ENCODE results near the gene ZER1. TPM values are rescaled to one million over a fixed set of nuclear protein-coding genes. Genes with fewer than 3 reads are reported as not detected.

ZER1 gene
- total RNA-seq, 1 donor from 2014 or later, result 38.0 TPM

GRCh38 chr9:128818099-128818838, 46.5 kb upstream of the ZER1 start, which contains the start of gene ENDOG:
TSS of gene ENDOG (plus strand) at chr9:128818500. CDS start at chr9:128818685, 185 bp downstream.
- no peaks in the 10 kb centered on the region for H3K4me1 Mint-ChIP-seq (ENCODE audit: low read depth, unreplicated experiment)
- peaks cover 7% of the 10 kb centered on the region for H3K9me3 Mint-ChIP-seq (ENCODE audit: unreplicated experiment)
- peak within 1 kb of the TSS; percentile 90 for H3K4me3 Mint-ChIP-seq (ENCODE audit: unreplicated experiment)
- peaks cover 3% of the 10 kb centered on the region for H3K27me3 Mint-ChIP-seq (ENCODE audit: unreplicated experiment)
- DNase-seq, result peak; percentile 99
- H3K36me3 Mint-ChIP-seq (ENCODE audit: unreplicated experiment), result no peaks in the 10 kb centered on the region
- TF ChIP-seq CTCF (IDR thresholded peaks at IDR 0.05; ENCODE audit: partially characterized antibody, unreplicated experiment), result peak; percentile 96
- H3K27ac Mint-ChIP-seq (ENCODE audit: unreplicated experiment), result peak within 1 kb of the TSS; percentile 74

- Mint-ChIP-seq H3K27me3 (ENCODE audit: unreplicated experiment) (no peaks in the 10 kb centered on the region), H3K36me3 (ENCODE audit: unreplicated experiment) (no peaks in the 10 kb centered on the region), H3K9me3 (ENCODE audit: unreplicated experiment) (no peaks in the 10 kb centered on the region), H3K27ac (ENCODE audit: unreplicated experiment) (no peak overlapping the region), H3K4me1 (ENCODE audit: low read depth, unreplicated experiment) (no peaks in the 10 kb centered on the region), H3K4me3 (ENCODE audit: unreplicated experiment) (no peak overlapping the region)
- DNase-seq, result no peak
- no peak for TF ChIP-seq CTCF (IDR thresholded peaks at IDR 0.05; ENCODE audit: partially characterized antibody, unreplicated experiment)
Observed at GRCh38 chr9:128810873-128811272, 39.1 kb upstream of the ZER1 start.

GRCh38 chr9:128809831-128810230, 38.1 kb upstream of the ZER1 start:
- Mint-ChIP-seq H3K4me3 (ENCODE audit: unreplicated experiment) (no peak overlapping the region), H3K27me3 (ENCODE audit: unreplicated experiment) (no peaks in the 10 kb centered on the region), H3K9me3 (ENCODE audit: unreplicated experiment) (no peaks in the 10 kb centered on the region), H3K4me1 (ENCODE audit: low read depth, unreplicated experiment) (no peaks in the 10 kb centered on the region), H3K27ac (ENCODE audit: unreplicated experiment) (no peak overlapping the region), H3K36me3 (ENCODE audit: unreplicated experiment) (no peaks in the 10 kb centered on the region)
- no peak for TF ChIP-seq CTCF (IDR thresholded peaks at IDR 0.05; ENCODE audit: partially characterized antibody, unreplicated experiment)
- no peak for DNase-seq

- DNase-seq, result no peak
- Mint-ChIP-seq H3K4me3 (ENCODE audit: unreplicated experiment) (no peak overlapping the region), H3K4me1 (ENCODE audit: low read depth, unreplicated experiment) (no peaks in the 10 kb centered on the region), H3K36me3 (ENCODE audit: unreplicated experiment) (no peaks in the 10 kb centered on the region), H3K27ac (ENCODE audit: unreplicated experiment) (no peak overlapping the region), H3K27me3 (ENCODE audit: unreplicated experiment) (no peaks in the 10 kb centered on the region), H3K9me3 (ENCODE audit: unreplicated experiment) (no peaks in the 10 kb centered on the region)
- TF ChIP-seq CTCF (IDR thresholded peaks at IDR 0.05; ENCODE audit: partially characterized antibody, unreplicated experiment), result no peak
Observed at GRCh38 chr9:128809036-128809599, 37.4 kb upstream of the ZER1 start.

GRCh38 chr9:128808543-128808942, 36.8 kb upstream of the ZER1 start:
- no peaks in the 10 kb centered on the region for H3K9me3 Mint-ChIP-seq (ENCODE audit: unreplicated experiment)
- no peaks in the 10 kb centered on the region for H3K36me3 Mint-ChIP-seq (ENCODE audit: unreplicated experiment)
- TF ChIP-seq CTCF (IDR thresholded peaks at IDR 0.05; ENCODE audit: partially characterized antibody, unreplicated experiment), result no peak
- no peak for DNase-seq
- H3K27ac Mint-ChIP-seq (ENCODE audit: unreplicated experiment), result no peak overlapping the region
- no peak overlapping the region for H3K4me3 Mint-ChIP-seq (ENCODE audit: unreplicated experiment)
- H3K27me3 Mint-ChIP-seq (ENCODE audit: unreplicated experiment), result no peaks in the 10 kb centered on the region
- no peaks in the 10 kb centered on the region for H3K4me1 Mint-ChIP-seq (ENCODE audit: low read depth, unreplicated experiment)

All from glutamatergic neuron (in vitro differentiated cells).